Right ventricle myocardium inferior (tissue), 1 donor: ENCODE results near the gene HYAL2. TPM values are rescaled to one million over a fixed set of nuclear protein-coding genes. Genes with fewer than 3 reads are reported as not detected.

Experiments used
- ATAC-seq: fragments of 200-7000 bp; cut with Tn5 transposase; one replicate; pipeline ENCODE4 v1.9.1; 2020; ENCODE audit warnings: mild to moderate bottlenecking, moderate library complexity
- DNase-seq: peaks from one replicate; pipeline ENCODE4 v3.0.0; 2021; ENCODE audit errors: missing footprints
- intact Hi-C: fragments of 100-400 bp; cut with DNase I; formaldehyde crosslinking; loops from one replicate; pipeline ENCODE4 v1.11.0; 2022
- long read RNA-seq: library from polyadenylated mRNA; unstranded; transcript quantifications from one replicate; pipeline ENCODE4 v2.0.0, GENCODE V29; 2021
- total RNA-seq: library from RNA; stranded (reverse); fragmentation: NEBNext Ultra II Directional; extraction: Animal tissue kit (Norgen Biotek cat#: 25700); gene quantifications from one replicate; pipeline ENCODE4 v1.2.1, GENCODE V29; 2021
- donor health status: DM: no; HTN: yes; CAD: no; lungs with severe emphysema.

Gene HYAL2, protein sequence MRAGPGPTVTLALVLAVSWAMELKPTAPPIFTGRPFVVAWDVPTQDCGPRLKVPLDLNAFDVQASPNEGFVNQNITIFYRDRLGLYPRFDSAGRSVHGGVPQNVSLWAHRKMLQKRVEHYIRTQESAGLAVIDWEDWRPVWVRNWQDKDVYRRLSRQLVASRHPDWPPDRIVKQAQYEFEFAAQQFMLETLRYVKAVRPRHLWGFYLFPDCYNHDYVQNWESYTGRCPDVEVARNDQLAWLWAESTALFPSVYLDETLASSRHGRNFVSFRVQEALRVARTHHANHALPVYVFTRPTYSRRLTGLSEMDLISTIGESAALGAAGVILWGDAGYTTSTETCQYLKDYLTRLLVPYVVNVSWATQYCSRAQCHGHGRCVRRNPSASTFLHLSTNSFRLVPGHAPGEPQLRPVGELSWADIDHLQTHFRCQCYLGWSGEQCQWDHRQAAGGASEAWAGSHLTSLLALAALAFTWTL
- 39.0 TPM for total RNA-seq
- long read RNA-seq, full-length matches to known transcripts, result 74 of 84 reads
- long read RNA-seq, partial matches to known transcripts, result 1 of 84 reads
- long read RNA-seq, other reads (novel, unspliced or antisense), result 9 of 84 reads

DNA sequence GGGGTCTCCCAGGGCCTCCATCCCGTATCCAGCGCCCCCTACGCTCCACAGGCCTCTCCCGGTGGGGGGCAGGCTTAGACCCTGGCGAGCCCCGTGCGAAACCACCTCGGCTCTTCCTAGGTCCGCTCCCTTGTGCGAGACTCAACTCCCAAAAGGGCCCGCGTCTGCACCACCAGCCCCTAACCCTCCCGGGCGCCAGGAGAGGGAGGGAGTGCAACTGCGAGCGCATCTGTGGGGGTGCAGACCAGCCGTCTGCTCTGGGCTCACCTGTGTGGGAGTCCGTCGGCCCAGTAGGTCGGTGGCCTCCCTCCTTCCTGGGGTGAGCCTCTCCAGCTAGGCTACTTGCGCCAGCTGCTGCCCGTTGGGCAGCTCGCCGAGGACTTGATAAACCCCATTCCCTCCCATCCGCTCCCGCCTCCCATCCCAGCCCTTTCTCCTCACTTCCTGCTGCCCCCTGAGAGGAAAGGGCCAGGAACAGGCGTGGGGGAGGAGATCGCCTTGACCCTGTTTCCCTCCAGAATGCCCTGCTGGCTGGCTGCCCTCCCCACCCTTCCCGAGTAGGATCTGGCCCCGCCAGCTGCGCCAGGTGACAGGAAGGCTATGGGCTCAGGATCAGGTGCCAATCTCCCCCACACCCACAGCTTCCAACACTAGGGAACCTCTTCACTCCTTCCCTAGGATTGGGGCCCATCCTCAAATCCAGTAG, at the start of gene HYAL2:
TSS of gene HYAL2 (minus strand) at position 360 of the 706 bp plus-strand sequence. CDS start 2,256 bp downstream, outside the sequence.
- peak; percentile 81 for DNase-seq
- no peak for ATAC-seq
- intact Hi-C loops, result no loop called here

DNA sequence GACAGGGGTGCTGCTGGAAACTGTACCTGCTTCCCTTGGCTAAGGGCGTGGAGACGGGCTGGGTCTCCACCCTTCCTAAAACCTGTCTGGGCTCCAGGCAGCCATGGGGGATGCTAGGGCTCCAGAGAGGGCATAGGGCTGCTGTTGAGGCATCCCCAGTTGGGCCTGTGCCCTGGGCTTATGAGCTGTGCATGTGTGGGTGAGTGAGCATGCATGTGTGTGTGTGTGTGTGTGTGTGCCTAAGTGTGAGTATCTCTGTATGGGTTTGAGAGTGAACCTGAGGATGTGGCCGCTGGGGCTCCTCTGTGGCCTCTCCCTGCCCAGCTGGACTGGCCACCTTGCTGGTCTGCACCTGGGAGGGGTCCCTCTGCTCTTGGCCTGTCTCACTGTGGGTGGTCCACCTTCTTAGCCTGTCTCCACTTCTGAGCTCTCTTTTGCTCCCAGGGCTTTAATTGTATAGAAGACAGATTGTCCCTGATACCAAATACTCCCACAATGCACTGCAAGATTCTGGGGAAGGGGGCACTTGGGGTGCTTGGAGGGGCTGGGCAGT, 48.7 kb upstream of the HYAL2 start:
- no peak for DNase-seq
- no peak for ATAC-seq
- intact Hi-C loops, result no loop called here

DNA sequence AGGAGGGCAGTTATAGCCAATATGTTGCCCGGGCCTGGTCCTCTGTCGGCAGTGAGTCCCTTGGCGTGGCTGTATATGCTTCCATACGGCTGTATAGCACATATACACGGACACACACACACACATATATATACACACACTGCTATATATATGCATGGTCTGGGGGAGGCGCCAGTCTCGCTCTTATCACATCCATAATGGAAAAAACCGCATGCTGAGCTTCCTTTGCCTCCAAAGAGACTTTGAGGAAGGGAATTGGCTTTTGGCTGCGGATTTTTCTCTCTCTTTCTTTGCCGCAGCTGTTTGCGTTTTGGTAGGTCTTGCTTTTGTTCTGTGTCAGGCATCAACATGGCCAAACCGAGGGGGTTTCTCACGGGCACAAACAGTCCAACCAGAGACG, 48.0 kb upstream of the HYAL2 start:
- no peak for ATAC-seq
- no peak for DNase-seq
- intact Hi-C loops, result no loop called here

DNA sequence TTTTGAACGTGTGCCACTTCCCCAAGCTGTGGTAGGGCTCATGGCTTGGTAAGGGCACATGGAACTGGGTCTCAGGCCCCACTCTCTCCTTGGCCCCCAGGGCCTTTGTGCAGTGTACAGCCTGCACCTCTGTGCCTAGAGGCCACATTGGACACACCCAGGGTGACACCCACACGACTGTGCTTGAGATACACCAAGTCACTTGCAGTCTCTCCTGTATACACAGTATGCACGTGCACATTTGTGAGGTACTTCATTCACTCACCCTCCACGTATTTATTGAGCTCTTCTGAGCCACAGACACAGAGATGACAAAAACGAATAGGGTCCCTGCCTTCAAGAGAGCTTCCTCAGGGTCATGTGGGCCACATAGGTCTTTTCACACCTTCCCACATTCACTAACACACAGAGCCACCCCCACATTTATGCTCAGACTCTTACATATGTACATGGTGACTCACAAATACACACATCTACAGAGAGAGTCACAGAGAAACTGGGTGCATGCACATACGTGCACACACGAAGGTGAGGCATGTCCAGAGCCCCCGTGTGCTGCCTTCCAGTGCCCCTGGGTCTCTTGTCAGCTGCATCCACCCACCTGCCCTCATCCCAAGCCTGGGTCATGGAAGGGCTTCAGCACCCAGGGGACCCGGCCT, 46.6 kb upstream of the HYAL2 start:
- intact Hi-C loops, result no loop called here
- ATAC-seq (no peak), DNase-seq (no peak)

DNA sequence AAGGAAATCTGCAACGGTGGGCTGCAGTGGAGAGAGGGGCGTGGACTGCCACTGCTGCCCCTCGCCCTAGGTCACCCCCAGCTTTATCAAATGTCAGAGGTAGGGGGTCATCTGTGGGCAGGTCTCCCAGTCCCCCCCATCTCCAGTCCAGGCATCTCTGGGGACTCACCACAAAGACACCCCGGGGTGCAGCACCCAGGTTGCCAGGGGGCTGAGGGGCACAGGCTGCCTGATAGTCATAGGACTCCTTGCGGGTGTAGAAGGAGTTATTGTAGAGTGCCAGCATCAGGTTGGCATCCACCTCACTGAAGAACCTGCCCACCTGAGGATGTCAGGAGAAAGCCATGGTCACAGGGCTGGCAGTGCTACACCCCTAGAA, 43.3 kb upstream of the HYAL2 start:
- ATAC-seq (no peak), DNase-seq (no peak)
- intact Hi-C loops, result no loop called here

DNA sequence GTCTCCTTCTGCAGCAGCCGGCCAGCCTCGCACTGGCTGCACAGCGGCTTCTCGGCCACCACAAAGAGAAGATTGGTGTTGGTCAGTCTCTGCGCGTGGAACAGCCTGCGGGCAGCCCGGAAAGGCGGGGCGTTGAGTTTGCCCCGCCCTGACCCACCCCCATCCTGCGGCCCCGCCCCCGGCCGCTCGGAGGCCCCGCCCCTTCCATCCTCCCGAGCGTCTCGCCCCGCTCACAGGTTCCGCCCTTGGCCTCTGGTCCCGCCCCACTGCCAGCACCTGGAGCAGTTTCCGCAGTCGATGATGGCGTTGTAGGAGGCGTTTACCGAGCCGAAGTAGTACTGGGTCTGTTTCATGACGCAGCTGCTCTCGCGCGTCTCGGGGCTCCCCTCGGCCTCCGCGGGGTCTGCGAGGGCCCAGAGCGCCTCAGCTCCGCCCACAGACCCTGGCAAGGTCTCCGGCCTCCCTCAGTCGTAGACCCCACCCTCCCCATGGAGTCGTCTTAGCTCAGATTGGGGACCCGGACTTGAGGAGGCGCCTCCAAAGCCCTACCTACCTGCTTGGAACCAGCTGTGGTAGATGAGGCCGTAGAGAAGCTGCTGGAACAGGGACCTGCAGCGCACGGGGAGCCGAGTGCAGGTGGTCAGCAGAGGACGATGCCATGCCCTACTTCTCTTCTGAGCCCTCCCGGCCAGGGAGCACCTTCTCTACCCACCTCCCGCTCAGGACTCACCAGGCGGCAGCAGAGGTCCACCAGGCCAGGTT, 42.7 kb upstream of the HYAL2 start:
- DNase-seq (peak; percentile 91), ATAC-seq (peak; percentile 88)
- intact Hi-C loops, result no loop called here

DNA sequence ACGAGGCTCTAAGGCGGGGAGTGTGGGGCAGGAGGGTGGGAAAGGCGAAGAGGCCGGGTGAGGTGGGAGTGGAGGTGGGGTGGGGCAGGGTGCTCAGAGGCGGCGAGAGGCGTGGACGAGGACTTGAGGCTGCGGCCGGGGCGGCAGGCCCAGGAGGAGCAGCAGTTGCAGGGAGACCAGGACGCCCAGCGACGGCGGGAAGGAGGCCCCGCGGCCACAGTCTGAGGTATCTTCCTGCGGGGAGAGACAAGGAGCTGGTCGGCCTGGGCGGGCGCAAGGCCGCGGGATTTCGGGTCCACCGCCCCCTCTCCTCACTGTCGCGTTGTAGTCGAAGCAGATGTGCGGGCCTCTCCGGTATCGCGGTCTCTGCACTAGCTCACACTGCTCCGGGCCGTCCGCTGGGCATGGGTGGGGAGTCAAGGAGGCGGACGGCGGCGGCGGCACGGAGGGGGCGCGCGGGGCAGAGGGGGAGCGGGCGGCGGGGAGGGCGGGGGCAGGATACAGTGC, 42.1 kb upstream of the HYAL2 start:
- intact Hi-C loops, result no loop called here
- ATAC-seq, result peak; percentile 33
- no peak for DNase-seq

DNA sequence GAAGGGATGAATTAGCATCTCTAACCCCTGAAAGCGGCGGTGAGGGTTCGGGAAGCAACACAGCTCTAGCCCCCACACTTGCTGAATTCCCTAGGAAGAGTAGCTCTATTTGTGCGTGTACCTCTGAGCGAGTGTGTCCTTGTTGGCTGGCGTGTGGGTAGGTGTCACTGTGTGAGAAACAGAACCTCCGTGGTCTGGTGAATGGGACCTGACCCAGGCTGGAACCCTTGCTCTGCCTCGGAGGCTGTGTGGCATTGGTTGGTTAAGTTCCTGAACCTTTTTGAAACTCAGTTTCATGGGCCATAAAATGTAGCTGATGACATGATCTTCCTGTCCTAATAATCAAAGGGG, 37.2 kb upstream of the HYAL2 start:
- ATAC-seq, result no peak
- intact Hi-C loops, result no loop called here
- DNase-seq, result no peak

DNA sequence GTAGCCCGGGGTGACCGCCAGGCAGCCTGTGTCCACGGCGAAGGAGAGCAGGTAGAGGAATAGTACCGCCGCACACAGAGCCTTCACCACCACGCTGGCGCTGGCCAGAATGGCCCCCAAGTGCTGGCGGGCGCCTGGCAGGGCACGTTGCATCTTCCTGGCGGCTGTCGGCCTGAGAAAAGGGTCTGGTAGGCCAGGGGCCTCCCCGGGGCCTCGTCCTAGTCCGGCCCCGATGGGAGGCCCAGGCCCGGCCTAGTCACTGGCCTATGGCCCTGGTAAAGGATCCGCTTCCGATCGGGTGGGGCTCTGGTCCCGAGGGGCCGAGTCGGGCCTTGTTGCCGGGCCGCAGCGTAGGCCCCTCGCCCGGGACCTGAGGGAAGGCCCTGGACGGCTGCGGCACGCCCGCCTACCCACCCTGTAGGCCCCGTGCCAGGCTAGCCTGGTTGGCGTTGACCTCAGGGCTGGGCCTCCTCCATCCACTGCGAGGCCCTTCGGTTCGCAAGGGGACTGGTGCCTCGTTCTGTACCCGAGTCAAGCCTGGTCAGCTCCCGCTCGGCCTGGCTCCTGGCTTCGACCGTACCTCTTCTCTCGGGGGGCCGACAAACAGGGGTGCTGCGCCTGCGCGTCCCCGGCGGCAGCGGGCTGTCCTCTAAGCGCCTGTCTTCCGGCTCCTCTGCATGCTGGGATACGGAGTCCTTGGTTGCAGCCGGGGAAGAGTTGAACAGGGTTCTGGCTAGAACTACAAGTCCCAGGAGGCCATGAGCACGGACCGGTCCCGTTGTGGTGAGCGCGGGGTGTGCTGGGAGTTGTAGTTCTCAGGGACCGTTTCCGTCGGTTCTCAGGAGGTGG, 36.6 kb upstream of the HYAL2 start, which contains the start of gene TMEM115:
TSS of gene TMEM115 (minus strand) at position 611 of the 849 bp plus-strand sequence. CDS start at position 153, 458 bp downstream.
- intact Hi-C loops, result no loop called here
- DNase-seq (peak; percentile 97), ATAC-seq (peak; percentile 97)

DNA sequence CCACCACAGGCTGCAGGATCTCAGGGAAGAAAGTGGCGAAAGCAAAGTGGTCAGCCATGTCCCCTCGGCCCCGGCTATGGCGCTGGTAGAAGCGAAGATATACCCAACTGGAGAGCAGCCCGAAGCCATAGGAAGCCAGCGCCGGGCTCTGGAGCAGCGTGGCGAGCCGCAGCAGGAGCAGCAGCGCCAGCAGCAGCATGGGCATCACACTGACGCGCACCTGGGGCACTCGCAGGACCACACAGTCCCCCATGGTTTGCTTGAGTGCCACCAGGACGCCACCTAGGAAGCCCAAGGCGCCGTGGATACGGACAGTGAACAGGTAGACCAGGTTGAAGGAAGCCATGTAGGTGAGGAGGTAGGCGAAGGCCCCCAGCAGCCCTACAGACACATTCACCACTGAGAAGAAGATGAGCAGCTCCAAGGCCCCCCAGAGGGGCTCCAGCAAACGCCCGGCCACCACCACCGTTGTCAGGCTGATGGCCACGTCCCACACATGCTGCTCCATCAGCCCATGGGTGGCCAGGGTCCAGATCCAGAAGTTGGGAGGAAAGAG, 35.9 kb upstream of the HYAL2 start:
- intact Hi-C loops, result no loop called here
- ATAC-seq (no peak), DNase-seq (no peak)

DNA sequence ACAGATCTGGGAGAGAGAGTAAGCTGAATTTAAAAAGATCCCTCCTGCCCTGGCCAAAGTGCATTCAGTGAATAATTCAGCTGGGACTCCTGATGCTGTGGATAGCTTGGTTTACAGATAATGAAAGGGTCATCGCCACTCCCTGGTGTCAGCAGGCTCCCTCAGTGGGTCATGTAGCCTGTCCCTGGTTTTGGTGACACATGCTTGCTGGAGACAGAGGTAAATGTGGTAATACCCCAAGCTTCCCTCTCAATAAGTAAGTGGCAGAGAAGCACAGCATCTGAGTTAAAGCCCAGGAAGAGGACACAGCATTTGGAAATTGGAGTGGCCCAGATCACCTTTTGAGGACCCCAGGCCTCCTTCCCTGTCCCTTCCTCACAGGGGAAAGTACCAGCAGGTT, 34.9 kb upstream of the HYAL2 start:
- ATAC-seq (no peak), DNase-seq (no peak)
- intact Hi-C loops, result no loop called here

DNA sequence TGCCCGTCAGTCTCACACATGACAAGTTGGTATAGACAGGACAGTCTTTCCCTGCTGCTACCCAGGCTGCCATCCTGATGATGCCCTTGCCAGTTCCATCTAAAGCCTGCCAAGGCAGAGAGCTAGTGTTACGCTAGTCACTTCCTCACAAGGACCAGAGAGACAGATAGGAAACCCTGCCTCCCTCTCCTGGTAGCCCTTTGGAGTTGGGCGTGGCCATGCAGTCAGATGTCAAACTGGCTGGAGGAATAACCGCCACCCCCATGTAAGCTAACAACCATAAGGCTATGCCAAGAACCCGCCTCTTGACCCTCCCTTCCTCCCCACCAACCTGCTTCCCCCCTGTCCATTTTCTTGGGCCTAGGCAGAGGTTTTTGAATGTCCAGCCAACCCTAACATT, 34.0 kb upstream of the HYAL2 start:
- DNase-seq (no peak), ATAC-seq (no peak)
- intact Hi-C loops, result no loop called here

DNA sequence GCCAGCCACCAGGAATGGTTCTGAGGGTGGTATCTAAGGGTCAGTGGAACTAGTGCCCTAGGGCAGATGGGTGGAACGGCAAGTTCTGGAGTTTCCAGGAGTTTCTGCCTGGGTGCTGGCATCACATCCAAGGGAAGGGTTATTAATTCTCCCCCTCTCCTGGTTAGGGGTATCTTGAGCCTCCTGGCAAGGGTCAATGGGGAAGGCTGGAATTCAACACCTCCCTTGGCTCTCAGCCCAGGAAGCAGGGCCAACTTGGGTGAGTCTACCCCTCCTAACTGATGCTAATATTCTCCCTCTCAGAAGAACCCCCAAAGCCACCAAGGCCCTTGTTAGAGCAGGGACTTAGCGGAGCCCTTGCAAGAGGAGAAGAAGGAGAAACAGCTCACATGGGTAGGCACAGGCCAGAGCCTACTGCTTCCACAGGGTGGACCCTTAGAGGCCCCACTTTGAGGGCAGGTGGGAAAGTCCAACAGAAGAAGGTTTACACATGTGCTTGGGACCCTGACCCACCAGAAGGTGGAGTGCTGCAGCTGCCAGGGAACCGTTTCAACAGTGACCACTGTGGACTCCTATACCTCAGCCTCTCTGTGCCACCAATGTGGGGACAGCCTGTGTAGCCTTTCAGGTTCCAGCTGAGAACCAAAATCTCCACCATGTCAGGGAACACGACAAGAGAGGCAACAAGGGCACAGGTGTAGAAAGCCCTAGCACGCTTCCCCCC, 33.4 kb upstream of the HYAL2 start:
- ATAC-seq (no peak), DNase-seq (no peak)
- intact Hi-C loops, result no loop called here

DNA sequence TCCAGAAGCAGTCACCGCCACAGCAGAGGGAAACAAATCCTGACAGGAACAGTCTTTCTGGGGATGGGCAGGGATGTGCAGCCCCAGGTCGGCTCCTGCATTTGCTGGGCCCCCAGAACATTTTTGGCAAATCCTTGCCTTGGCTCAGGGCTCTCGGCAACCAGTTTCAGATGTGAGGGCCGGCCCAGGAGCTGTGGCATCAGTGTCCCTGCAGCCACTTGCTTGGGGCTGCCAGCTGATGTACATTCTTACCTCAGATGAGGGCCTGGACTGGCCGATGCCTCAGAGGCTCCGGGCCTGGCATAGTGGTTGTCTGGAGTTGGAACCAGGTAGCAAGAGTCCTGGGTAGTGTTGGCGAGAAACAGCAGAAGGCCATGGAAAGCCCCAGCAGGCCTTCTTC, 32.3 kb upstream of the HYAL2 start:
- intact Hi-C loops, result no loop called here
- no peak for ATAC-seq
- DNase-seq, result no peak

DNA sequence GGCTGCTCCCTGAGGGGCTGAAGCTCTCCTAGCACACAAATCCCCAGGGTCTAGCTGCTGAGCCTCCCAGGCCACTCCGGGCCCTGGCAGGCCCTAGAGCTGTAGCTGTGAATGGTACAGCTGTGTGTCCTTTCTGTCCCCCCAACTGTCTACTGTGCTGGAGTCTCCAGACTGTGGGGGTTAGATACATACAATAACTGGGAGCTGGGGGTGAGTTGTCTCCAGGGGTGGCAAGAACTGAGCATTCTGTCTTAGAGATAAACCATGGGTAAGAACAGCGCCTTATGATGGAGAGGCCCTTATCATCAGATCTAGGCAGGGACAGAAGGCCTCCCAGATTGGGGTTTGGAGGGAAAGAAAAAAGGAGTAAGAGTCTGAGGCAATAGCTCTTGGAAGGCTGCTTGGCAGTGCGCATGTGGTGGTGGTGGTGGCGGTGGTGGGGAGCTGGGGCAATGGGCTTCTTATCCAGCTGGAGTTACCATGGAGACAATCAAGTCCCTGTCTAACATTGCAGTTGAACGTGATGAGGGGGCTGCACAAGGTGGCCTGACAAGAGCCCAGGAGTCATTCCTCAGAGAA, 31.7 kb upstream of the HYAL2 start:
- intact Hi-C loops, result no loop called here

More for the DNA sequence above, 31.7 kb upstream of the HYAL2 start:
- ATAC-seq (no peak), DNase-seq (no peak)
